Muscle of arm (tissue), 14 donors: ENCODE measurements around the gene EIF2S3B. TPM values are rescaled to one million over a fixed set of nuclear protein-coding genes. Genes with fewer than 3 reads are reported as not detected.
"Not testable (repeated sequence)": the region's sequence is repeated elsewhere in the genome, so short reads cannot be mapped to it uniquely, and the experiment has no call there.

Experiments used
- DNase-seq: peaks from one replicate; pipeline ENCODE4 v3.0.0-alpha.2; 2013
- long read RNA-seq, 11 donors: transcript quantifications; one replicate each; lab custom pipeline, GENCODE V29; 2026
- polyA plus RNA-seq, 12 donors: library from polyadenylated mRNA; unstranded; fragments of 120-200 nt; gene quantifications; one replicate each; pipeline ENCODE4 v1.2.1, GENCODE V29; 2013; ENCODE audit not compliant: insufficient read length in 12 of 12

The EIF2S3B gene
- 10 to 100 TPM in 1 of 12 donors, 1 to 10 TPM in 5, under 1 TPM in 5, not detected in 1; 0.40 to 19.9 (median 1.1) TPM for polyA plus RNA-seq
- long read RNA-seq, donor 1, partial matches to known transcripts = 0 of 4 reads
- long read RNA-seq, donor 1, other reads (novel, unspliced or antisense) = 0 of 4 reads
- long read RNA-seq, donor 2 = 0 reads
- long read RNA-seq, donor 3 = 0 reads
- long read RNA-seq, donor 4 = 0 reads
- long read RNA-seq, donor 5 = 0 reads
- long read RNA-seq, donor 6 = 0 reads
- long read RNA-seq, donor 7 = 0 reads
- long read RNA-seq, donor 8 = 0 reads
- long read RNA-seq, donor 9 = 0 reads
- long read RNA-seq, donor 10 = 0 reads
- long read RNA-seq, donor 11 = 0 reads

- no peak for DNase-seq
Measured at GRCh38 chr12:10505620-10506019, at the start of gene EIF2S3B. TSS of gene EIF2S3B (plus strand) at chr12:10505890. CDS start at chr12:10505903, 13 bp downstream.

GRCh38 chr12:10456856-10457255 is 48.8 kb upstream of the EIF2S3B start:
- DNase-seq = no peak

GRCh38 chr12:10457760-10458159 is 47.9 kb upstream of the EIF2S3B start:
- no peak for DNase-seq

GRCh38 chr12:10466311-10466710 is 39.4 kb upstream of the EIF2S3B start:
- DNase-seq = no peak

GRCh38 chr12:10469701-10470100 is 36.0 kb upstream of the EIF2S3B start:
- DNase-seq = no peak

GRCh38 chr12:10472808-10473207 is 32.9 kb upstream of the EIF2S3B start:
- not testable (repeated sequence) for DNase-seq

- not testable (repeated sequence) for DNase-seq
Measured at GRCh38 chr12:10481901-10482300, 23.8 kb upstream of the EIF2S3B start.

- DNase-seq = not testable (repeated sequence)
Measured at GRCh38 chr12:10487328-10487727, 18.4 kb upstream of the EIF2S3B start.

- no peak for DNase-seq
Measured at GRCh38 chr12:10491766-10492165, 13.9 kb upstream of the EIF2S3B start.

- DNase-seq = no peak
Measured at GRCh38 chr12:10497602-10498001, 8.1 kb upstream of the EIF2S3B start.

GRCh38 chr12:10498042-10498441 is 7.6 kb upstream of the EIF2S3B start:
- no peak for DNase-seq

- peak; percentile 6 for DNase-seq
Measured at GRCh38 chr12:10501030-10501429, 4.7 kb upstream of the EIF2S3B start.

- no peak for DNase-seq
Measured at GRCh38 chr12:10503460-10503859, 2.2 kb upstream of the EIF2S3B start.

GRCh38 chr12:10511756-10512355 is 6.2 kb downstream of the EIF2S3B start:
- DNase-seq = no peak

- DNase-seq = no peak
Measured at GRCh38 chr12:10512798-10513197, 7.1 kb downstream of the EIF2S3B start.

- DNase-seq = no peak
Measured at GRCh38 chr12:10521555-10521954, 15.9 kb downstream of the EIF2S3B start.

GRCh38 chr12:10528174-10528953 is 22.7 kb downstream of the EIF2S3B start:
- no peak for DNase-seq

- DNase-seq = no peak
Measured at GRCh38 chr12:10529603-10530002, 23.9 kb downstream of the EIF2S3B start.

- DNase-seq = no peak
Measured at GRCh38 chr12:10537721-10538120, 32.0 kb downstream of the EIF2S3B start.

- DNase-seq = no peak
Measured at GRCh38 chr12:10540776-10541205, 35.1 kb downstream of the EIF2S3B start.

- no peak for DNase-seq
Measured at GRCh38 chr12:10543499-10543898, 37.8 kb downstream of the EIF2S3B start.

GRCh38 chr12:10551375-10551774 is 45.7 kb downstream of the EIF2S3B start:
- no peak for DNase-seq

GRCh38 chr12:10553148-10553547 is 47.5 kb downstream of the EIF2S3B start:
- no peak for DNase-seq
